ENCODE data around the gene RREB1.

The RREB1 gene

DNA sequence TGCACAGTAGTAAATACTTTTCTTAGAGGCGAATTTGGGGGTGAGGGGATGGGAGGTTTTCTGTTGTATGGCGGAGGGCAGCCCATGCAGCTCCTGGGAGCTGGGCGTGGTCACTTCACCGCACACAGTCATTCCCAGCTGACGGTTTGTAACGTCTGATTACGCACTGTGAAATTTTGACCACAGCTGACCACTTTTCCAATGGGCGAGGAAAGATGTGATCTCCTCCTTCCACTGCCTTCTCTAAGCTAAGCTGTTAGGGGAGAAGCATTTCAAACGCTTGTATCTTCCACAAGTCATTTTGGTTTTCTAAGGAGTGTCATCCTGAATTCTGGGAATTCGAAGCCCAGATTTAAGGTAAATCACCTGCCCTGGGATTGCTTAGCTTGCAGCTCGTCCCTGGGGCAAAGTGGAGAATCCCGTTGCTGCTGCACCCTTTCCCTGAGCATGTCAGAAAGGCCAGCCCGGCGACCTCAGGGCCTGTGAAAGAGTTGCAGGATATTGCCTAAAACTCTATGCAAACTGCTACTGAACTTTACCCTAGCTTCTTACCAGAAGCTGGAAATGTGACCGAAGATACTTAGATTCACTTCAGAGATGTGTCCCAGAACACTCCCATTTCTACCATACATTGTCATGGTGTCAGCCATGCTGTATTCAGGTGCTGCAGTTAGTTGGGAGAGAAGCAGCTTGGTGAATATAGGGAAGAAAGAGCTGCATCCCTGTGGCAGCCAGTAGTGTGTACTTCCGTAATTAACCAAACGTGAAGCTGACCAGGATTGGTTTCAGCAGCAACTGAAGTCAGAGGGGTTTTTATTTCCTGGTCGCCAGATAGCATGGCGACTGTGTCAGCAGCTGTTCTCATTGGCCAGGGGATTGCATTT lies 58.9 kb downstream of the RREB1 start:
- DNase-seq = no peak

DNA sequence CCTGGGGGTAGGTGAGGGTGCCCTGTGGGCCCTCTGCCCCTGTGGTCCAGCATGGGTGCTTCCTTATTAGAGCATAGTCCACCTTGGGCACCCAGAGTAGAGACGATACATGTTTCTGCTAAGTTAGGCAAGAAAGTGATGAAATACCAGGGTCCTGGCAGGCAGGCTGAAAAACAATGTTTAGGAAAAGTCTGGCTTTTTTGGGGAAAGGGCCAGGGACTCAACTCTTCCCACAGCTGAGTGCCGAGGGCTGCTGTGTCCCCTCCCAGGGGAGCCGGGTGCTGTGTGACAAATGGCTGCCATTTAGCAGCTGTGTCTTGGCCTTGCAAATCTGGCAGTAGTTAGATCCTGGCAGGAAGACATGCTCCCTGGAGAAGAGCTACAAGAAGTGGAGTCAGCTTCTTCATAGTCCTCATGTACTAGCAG lies 61.5 kb downstream of the RREB1 start:
- no peak for DNase-seq

DNA sequence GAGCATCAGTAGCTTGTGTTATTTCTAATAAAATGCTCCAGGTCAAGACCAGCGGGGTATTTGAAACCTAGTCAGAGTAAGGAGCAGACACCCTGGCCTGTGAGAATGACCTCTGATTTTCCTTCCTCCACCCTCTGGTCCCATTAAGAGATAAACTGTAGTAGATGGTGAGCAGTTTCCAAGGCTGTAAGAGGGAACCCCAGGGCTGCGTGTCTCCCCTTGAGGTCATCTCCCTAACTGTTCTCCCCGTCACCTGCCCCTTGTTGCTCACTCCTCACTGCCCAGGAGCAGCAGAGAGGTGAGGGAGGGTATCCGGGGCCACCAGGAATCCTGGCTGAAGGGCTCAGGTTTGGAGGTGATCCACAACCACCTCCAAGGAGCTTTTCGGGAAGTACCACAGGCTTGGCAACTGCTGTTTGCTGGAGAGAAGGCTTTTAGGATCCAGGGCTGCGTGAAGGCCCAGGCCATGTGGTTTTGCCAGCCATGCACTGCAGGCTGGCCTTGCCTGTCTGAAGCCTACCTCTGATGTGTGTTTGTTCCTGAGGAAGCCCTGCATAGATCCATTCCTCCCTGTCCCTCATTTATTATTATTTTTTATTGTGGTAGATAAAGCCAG lies 62.5 kb downstream of the RREB1 start:
- no peak for DNase-seq

DNA sequence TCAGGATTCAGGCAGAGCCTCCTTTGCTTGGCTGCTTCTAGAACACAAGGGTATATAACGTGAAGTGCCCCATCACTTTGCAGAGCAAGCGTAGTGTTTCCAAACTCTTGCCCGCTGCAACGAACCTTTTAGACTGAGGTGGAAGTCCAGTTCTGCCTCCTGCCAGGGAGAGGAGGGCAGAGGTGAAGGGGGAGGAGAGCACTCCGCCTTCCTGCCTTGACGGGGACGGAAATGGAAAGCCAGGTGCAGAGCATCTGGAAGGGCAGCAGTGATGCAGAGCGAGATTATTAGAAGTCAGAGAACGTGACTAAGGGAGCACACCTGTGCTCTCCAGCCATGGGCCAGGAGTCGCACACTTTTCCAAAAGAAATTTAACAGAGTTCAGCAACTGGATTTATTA lies 63.4 kb downstream of the RREB1 start:
- no peak for DNase-seq

DNA sequence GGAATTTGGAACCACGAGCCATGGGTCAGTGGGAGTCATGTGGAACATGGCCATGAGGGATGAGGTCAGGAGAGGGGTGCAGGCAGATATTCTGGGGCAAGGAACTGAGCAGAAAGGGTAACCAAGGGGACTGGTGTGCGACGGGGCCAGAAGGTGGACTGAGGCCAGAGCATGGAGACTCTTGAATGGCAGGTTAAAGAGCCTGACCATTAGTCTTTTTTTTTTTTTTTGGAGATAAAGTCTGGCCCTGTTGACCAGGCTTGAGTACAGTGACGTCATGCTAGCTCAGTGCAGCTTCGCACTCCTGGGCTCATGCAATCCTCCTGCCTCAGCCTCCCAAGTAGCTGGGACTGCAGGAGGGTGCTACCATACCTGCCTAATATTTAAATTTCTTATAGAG lies 64.0 kb downstream of the RREB1 start:
- DNase-seq = no peak

DNA sequence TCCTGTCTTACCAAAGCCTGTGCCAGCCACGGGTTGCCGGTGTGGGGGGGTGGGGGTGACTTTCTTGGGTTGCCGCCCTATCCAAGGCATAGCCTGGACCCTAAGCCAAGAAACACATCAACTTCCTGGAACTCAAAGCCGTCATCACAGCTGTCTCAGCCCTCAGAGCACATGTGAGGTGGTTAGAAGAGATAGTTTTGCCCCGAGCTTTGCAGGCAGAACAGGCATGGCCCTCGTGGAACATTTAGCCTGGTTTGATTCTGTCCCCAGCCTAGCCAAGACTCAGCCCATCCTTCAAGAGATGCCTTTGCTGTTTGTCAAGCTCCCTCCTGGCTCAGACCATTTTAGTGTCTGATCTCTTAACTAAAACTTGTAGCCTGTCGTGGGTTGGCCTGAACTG lies 64.9 kb downstream of the RREB1 start:
- no peak for DNase-seq

DNA sequence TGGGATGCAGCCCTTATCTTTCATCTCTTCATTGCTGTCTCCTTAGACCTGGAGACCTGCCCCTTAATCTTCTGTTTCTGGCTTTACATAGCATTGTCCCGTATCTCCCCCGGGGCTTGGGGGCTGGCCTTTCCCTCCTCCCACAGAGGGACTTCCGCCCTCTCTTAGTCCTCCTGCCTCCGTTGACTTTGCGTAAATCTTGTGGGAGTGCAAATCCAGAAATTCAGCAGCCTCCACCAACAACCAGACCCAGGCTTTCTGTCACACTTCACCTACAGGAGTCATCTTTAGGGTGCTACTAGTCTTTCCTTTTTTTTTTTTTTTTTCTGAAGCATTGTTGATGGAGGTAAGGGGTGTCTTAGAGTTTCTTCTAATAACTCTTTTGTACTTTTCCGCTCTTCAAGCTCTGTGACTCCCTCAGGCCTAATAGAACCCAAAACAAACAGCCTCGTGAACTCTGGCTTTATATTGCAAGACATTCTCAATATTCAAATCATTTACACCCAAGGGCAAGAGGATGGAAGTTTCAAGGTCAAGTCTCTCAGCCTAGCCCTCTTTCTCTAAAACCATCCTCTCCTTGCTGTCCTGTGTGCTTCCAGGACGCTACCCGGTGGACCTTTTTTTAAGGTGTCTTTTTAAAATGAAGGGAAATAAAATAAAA lies 66.2 kb downstream of the RREB1 start:
- DNase-seq = no peak

DNA sequence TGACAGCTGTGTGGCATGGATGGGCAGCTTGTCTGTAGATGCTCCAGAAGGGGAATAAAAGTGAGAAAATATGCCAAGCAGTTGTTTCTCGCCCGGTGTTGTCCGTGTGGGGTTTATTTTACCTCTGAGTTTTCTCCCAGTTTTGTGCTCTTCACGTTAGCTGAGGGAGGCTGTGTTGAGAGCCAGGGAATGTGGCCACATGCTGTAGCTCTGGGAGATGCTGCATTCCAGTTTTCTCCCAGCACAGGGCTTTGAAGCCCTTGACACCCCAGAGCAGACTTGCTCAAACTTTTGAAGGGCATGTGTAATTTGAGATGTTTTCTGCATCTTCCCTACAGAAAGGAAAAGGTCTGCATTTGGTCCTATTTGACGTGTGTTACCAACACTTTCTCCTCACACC lies 67.7 kb downstream of the RREB1 start:
- DNase-seq = no peak

DNA sequence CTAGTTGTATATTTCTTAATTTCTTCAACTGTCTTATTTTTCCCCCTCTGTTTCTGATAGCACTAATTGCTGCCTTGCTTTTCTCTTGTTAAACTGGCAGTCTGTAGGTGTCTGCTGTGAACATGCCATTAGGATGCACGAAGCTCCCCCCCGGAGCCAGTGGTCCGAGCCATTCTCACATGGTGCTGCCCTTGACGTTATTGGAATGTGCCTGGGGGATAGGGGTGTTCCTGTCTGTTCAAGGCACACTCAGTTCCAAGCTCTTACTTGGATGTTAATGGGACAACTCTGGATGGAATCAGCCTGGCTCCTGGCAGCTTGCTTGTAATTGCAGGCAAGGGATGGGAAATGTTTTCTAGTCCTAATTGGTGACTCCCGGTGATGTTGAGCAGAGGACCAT lies 68.4 kb downstream of the RREB1 start:
- no peak for DNase-seq

DNA sequence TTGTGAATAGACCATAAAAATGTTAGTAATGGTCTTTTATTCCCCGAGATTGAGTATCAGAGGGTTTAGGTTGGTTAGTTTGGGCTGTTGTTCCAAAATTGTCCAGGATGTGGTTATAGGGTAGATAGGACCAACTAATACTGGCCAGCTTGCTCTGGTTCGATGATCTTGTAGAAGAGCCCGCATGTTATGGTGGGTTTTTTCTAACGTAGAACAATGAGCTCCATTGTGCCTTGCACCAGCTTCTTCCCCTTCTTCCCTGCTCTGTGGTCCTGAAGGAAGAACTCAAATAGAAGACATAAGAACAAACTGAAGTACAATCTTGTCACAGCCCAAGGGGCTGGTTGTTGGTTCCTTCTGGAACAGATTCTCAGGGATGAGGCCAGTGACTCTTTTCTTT lies 70.5 kb downstream of the RREB1 start:
- DNase-seq = no peak

DNA sequence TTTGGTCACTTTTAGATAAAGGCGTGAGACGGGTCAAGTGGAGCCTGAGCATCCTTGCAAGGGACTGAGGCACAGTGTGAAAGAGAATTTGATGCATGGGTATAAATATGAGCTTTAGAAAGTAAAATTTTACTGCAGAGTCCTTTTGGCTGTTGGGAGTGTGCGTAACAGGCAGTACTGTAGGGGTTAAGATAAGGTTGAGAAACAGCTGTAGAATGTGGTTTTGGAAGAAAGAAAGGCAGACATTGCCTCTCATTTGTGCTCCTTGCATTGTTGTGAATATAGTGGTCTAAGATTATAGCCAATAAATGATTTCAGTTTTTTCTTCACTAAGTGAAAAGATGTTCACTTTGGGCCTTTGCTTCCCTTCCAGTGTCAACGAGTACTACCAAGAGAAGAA lies 73.0 kb downstream of the RREB1 start:
- DNase-seq = no peak

DNA sequence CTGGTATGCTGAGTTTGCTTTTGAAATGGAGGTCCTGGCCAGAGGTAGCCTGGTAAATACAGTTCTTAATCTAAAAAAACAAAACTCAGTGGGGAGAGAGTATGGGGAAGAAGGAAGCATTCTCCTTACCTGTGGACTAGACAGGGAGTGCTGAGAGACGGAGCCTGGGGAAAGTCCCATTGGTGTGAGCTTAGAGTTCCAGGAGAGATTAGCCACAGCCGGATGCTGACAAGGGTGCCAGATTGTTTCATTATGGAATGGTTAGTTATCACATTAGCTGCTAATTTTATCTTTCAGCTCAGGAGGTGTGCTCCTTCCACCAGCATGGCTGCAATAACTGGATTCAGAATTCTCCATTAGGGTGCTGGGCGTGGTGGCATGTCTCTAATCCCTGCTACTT lies 75.9 kb downstream of the RREB1 start:
- DNase-seq = no peak

DNA sequence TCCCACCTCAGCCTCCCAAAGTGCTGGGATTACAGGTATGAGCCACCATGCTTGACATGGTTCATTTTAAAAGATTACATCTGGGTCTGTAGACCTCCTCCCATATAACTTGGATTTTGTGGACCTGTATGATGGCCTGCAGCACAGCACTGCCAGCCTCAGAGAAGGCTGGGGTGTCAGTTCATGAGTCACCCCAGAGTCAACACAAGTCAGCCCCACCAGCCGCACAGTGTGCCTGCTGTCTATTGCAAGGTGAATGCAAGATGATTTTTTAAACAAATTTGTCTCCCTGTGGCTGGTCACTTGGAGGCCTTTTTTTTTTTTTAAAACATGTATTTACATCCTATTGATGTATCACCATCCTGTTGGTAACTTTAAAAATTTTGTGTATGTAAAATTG lies 76.7 kb downstream of the RREB1 start:
- DNase-seq = no peak

DNA sequence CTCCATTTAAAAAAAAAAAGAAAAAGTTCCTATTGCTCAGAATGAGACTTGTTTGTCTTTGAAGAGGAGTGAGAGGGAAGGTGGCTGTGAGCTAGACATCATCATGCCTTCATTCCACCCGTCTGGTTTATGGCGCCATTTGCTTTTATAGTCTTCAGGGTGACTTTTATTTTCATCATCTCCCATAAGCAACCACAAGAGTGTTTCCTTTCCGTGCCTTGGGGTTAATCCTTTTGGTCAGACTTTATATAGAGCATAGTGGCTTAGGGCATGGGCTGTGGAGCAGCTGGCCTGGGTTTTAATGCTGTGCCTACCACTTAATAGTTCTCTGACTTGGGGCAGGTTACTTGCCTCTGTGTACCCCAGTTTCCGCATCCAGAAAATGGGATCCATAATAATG lies 77.8 kb downstream of the RREB1 start:
- DNase-seq = no peak

DNA sequence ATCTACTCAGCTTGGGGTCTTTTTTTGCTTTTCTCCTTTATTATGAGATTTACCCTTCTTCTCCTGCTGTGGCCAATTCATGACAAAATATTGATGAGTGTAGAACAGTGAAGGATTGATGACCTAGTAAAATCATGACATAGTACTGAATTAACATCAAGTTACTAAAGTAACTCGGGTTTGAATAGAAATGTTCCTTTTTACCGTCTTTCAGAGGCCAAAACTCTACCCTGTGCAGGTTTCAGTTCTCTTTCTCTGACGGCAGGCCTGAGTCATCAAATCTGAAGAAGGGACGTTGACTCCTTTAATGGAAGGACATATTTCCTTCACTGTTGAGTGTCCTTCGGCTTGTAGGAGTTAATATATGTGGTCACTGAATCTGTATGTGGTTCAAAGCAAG lies 80.7 kb downstream of the RREB1 start:
- DNase-seq = no peak

DNA sequence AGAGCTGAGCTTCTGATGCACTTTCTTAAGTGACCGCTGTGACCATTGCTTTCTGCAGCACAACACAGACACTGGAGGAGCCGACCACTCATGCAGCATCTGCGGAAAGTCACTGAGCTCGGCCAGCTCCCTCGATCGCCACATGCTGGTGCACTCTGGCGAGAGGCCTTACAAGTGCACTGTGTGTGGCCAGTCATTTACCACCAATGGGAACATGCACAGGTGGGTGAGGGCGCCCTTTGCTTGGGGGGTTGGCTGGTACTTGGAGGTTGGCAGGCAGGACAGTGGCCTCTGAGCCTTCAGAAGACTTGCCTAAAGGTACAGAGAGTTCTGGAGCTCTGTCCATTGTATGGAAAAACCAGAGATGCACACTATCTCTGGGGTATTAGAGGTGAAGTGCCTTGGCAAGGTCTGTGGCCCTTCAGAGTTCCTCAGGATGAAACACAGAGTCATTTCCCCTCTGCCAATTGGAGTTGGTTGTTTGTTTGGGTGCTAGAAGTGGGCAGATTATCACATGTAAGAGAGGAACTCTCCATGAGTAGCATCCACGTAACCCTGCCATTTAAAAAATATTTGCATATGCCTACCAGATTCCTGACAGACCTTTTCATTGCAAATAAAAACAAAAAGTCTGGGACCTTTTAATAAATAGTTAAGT lies 81.5 kb downstream of the RREB1 start:
- no peak for DNase-seq

DNA sequence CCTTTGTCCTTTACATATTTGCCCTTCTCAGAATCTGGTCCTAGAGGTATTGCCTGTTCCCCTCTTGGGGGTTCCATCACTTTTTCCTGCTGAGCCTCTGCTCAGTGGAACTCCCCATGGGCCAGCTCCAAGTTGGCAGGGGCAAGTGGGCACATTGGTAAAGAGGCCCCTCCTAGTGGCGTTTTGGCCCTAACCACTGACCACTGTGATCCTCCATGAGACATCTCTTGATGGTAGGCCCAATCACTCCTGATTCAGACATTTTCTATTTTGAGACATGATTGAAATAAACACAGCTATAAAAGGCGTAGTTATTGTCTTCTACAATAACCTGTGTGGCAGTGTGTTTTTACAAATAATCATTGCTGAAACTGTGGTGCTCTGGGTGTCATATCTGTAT lies 83.0 kb downstream of the RREB1 start:
- no peak for DNase-seq

DNA sequence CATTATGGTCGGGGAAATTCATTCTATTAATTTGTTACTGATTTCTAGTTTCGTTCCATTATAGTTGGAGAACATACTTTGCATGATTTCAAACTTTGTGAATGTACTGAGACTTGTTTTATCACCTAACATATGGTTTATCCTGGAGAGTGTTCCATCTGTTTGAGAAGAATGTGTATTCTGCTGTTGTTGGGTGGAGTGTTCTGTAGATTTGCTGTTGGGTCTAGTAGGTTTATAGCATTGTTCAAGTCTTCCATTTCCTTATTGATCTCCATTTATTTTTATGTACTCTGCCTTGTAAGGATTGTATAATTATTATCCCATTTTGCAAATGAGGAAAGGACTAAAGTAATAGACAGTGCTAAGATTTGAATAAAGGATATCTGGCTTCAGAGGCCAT lies 85.4 kb downstream of the RREB1 start:
- DNase-seq = no peak

DNA sequence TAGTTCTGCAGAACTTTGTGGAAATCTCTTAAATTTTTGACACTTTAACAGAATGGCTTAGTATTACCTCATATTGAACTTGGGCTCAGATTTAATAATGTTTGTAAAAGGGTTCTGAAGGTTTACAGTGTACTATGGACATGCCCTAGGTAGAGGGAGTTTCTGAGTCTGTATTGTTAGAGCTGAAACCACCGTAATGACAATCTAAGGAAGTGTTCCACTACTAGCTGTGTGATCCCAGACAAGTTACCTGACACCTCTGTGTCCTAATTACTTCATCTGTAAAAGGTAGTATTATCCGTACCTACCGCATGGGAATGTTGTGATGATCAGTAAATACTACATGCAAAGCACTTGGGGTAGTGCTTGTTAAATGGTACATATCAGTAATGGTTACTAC lies 86.9 kb downstream of the RREB1 start:
- no peak for DNase-seq

DNA sequence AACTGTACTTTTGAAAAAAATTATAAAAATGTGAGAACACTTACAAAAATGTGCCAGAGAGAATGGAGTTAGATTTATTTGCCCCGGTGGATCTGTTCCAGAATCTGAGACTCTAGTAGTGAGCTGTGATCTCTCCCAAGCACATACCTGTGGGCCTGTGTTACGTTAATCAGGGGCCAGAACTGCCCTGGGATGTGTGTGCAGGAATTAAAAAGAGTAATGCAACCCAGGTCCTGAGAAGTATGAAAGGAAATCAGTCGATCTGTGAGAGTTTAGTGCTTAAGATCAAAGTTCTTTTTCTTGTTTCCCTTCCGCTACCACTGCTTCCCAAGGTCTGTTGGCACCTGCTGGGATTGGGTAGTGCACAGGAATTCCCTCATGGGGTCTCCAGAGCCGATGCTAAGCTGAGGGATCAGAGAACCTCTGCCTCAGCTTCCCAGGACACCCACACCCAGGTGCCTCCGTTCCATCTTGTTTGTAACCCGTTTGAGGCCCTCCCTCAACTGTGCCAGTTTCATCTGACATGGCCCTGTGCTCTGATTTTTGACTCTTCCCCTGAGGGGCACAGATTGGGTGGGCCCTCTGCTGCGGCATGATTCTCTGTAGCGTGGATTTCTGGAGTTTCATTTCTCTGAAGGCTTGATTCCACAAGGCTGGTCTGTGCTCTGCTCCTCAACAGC lies 87.7 kb downstream of the RREB1 start:
- no peak for DNase-seq

DNA sequence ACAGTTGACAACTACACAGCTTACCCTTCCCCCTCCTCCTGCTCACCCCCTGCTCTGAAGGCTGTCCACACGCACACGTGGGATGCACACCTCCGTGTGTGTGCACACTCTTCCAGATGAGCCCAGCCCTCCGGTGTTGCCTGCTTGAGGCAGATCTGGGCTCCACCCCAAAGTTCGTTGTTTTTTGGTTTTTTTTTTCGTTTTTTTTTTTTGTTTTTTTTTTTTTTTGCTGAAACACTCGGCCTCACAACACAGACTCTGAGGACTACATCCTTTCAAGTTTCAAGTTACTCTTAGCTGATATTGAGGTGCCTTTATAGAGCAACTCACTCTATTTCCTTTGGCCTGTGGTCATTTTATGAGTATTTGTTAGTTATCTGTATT lies 88.2 kb downstream of the RREB1 start:
- DNase-seq = no peak

DNA sequence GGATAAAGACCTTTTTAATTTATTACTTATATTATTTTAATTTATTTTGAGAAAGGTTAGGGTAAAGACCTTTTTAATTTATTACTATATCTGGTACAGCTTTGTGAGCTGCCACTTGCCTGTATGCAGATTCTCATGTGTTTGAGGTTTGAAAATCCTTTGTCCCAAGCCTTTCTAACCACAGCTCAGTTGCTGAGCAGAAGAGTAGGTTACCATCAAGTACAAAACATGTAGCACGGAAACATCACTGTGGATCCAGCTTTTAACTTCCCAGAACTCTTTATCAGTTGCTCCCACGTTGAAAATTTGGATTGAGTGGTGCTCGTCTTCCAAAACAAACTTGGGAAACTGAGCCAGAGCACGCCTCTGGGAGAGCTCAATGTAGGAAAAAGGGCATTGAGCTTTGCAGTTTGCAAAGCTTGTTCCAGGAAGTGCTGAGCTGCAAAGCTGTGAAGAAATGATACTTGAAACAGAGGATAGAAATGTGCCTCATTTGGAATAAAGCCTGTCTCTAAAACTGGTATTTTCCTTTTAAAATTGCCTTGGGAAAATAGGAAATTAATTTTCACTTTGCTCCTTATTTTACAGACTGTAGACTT lies 89.0 kb downstream of the RREB1 start:
- DNase-seq = no peak

DNA sequence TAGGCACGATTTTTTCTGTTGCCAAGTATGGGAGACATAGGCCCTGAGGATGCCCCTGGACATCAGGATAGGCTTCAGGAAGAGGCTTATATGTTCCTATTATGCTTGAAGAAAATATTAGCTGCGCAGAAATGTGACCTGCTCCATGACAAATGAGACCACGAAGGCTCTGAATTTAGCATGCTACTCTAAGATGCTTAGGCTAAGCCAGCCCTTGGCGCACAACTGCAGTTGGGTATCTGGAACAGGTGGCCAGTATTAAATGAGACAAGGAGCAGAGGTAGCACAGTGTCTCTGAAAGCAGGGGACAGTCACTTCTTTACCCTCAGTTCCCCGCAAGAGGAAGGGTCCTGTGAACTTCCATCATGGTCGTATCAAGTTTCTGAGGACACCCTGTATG lies 90.0 kb downstream of the RREB1 start:
- no peak for DNase-seq

Measured in cerebellar nuclear complex (tissue), 1 donor.